Epithelial cell of proximal tubule (primary cell): ENCODE data around the gene ACKR1. TPM values are rescaled to one million over a fixed set of nuclear protein-coding genes. Genes with fewer than 3 reads are reported as not detected.

Source experiments
- DNase-seq: peaks from one replicate; pipeline ENCODE4 v3.0.0-alpha.2; 2011; ENCODE audit warnings: low read depth
- H3K4me3 ChIP-seq: 2 replicates; pipeline ENCODE4 v1.5.1; 2011; ENCODE audit warnings: low read depth, mild to moderate bottlenecking, low read length
- total RNA-seq: library from RNA; depleted of rRNA; stranded (reverse); fragments of >200 nt; gene quantifications from 2 replicates; pipeline ENCODE4 v1.2.3, GENCODE V29; 2015
- TF ChIP-seq, protein P1 (sequence below): conservative IDR thresholded peaks from 2 replicates; pipeline ENCODE4 v1.5.1; 2012; ENCODE audit warnings: low read depth, mild to moderate bottlenecking, low read length

Gene ACKR1
- total RNA-seq, 1 donor from 2014 or later, result not detected

DNA sequence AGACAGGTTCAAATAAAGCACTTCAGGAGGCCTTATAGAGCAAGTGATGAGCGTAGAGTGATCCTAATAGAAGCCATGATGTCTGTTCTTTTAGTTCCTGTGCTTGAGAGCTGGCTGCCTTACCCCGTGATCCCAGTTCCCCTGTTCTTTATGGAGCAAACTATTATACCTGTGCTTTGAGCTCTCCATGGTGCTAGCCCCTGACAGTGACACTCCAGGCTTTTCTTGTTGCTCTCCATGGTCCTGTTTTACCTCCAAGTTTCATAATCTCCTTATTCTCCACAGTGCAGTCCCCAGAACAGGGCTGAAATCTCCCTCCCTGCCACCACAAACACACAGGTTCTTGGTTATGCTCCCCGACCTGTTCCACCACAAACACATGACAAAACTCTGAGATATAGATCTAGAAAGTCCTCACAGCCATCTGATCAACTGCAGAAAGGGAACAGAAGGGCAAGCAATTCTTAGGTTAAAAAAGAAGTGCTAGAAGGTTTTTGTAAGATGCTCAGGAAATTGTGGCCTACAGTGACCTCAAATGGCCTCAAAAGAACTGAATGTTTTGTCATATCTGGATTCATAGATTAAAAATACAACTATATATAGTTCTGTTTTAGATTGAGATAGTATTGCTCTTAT, 27.3 kb upstream of the ACKR1 start:
- TF ChIP-seq, protein P1, sequence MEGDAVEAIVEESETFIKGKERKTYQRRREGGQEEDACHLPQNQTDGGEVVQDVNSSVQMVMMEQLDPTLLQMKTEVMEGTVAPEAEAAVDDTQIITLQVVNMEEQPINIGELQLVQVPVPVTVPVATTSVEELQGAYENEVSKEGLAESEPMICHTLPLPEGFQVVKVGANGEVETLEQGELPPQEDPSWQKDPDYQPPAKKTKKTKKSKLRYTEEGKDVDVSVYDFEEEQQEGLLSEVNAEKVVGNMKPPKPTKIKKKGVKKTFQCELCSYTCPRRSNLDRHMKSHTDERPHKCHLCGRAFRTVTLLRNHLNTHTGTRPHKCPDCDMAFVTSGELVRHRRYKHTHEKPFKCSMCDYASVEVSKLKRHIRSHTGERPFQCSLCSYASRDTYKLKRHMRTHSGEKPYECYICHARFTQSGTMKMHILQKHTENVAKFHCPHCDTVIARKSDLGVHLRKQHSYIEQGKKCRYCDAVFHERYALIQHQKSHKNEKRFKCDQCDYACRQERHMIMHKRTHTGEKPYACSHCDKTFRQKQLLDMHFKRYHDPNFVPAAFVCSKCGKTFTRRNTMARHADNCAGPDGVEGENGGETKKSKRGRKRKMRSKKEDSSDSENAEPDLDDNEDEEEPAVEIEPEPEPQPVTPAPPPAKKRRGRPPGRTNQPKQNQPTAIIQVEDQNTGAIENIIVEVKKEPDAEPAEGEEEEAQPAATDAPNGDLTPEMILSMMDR, result no peak
- DNase-seq, result peak; percentile 38

DNA sequence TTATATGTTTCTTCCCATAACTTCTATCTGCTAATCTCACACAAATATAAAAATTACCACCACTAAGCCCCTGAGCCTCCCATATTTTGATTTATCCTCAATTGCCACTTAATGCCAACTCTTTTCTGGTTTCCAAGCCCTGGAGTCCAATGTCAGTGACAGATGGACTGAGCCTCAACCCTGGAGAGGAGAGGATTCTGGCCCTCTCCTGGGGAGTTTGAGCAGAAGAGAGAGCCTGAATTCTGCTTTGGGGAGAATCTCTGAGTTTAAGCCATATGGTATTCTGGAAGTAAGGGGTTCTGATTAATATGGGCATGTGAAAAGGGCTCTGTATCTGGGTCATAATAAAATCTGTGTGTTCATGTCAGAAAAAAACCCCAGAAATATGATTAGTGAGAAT, 24.8 kb upstream of the ACKR1 start:
- H3K4me3 ChIP-seq, result no peak overlapping the region
- DNase-seq, result no peak
- TF ChIP-seq, protein P1, result no peak

More for the DNA sequence above, 27.3 kb upstream of the ACKR1 start:
- no peak overlapping the region for H3K4me3 ChIP-seq

DNA sequence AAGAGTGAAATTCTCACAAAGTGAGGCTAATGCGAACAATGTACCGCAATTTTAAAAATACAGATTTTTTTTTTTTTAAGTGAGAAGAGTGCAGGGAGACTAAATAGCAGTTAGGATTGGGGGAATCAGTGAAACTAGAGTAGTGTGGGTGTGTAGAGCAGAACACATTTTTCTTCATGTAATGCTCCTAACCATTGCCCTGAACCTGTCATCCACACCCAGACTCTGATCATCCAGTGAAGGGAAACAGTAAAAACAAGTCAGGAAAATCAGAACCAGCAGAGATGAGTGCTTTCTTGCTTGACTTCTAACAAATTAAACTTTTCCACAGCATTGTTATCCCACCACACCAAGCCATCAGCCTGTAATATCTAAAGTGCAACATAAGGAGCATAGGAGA, 24.2 kb upstream of the ACKR1 start:
- DNase-seq, result no peak

DNA sequence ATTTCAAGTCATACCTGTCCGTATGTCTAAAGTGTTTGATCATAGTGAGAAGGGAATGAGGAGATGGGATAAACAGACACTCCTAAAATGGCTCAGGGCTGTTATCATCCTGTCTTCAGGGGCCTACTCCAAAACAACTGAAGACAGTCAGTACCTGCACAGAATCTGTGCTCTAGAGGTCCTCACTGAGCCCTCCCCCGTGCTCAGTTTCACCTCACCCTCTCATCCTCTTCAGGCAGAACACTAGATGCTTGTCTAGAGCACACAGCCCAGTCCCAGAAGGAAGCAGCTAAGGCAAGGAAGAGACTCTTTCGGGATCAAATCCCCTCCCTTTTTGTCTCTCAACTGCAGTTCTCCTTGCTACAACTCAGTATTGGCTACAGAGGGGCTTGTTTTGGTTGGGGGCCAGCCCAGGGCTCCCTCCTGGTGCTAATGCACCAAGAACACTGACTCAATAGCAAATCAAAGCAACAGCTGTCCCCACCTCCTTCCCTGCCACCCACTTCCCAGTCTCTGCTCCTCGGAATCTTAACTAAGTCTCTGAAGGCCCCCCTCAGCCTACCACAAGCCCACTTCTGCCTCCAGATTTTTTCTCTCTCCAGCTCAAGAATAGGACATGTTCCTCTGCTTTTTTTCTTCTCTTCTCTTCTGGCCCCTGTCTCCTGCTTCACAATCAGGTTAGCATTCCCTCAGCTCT, 23.2 kb upstream of the ACKR1 start:
- no peak for DNase-seq
- TF ChIP-seq, protein P1, result no peak
- no peak overlapping the region for H3K4me3 ChIP-seq

More for the DNA sequence above, 24.2 kb upstream of the ACKR1 start:
- TF ChIP-seq, protein P1, result no peak
- H3K4me3 ChIP-seq, result no peak overlapping the region

DNA sequence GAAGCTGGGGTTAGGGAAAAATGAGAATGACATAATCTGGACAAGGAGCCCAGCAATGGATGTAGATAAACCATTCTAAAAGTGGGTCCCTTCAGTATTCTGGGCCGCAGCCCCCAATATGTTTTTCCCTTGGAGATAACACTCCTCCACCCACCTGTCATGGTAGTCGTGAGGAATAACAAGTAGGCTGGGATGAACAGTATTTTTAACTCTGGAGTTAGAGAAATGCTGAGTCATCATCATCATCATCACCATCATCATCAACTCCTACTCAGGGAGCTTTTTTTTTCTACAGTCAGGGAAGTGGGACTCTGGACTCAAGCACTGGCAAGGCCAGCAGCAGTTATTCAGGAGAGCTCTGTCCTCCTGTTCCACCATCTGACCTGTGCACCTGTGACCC, 20.5 kb upstream of the ACKR1 start:
- no peak overlapping the region for H3K4me3 ChIP-seq
- TF ChIP-seq, protein P1, result no peak
- DNase-seq, result no peak

DNA sequence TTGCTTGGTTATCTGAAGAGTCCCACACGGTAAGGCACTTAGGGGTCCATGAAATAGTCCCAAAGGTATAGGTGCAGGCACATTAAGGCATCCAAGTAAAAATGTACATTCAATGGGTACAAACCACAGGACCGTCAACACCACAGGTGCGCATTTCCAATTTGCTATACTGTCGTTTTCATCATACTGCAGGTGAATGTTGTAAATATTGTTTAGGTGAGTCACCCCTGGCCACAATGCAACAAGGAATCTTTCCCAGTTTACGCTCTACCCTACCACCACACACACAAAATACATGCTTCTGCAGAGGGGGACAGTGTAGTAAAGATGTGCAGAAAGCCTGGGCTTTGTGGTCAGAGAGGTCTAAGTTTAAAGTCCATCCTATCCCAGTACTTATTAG, 19.6 kb upstream of the ACKR1 start:
- TF ChIP-seq, protein P1, result no peak
- no peak for DNase-seq
- H3K4me3 ChIP-seq, result no peak overlapping the region

DNA sequence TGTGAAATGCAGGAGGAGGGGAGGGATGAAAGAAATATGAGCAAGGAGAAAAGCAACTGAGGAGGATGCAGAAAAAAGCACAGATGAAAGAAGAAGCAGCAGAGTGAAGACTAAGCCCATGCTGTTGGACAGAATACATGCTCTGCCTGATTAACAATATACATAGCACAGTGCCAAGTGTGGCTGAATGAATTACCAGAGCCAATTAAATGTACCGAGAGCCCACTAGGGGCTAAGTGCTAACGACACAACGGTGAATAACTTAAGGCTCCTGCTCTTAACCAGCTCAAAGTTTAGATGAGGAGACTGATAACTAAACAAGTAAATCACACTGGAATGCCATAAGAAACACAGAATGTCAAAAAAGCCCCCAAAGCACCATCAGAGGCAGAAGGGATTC, 17.6 kb upstream of the ACKR1 start:
- TF ChIP-seq, protein P1, result no peak
- H3K4me3 ChIP-seq, result no peak overlapping the region
- no peak for DNase-seq
